COLO668 (cell line): Measurements from ENCODE around the gene GABBR1.
A peak's percentile ranks its signal among the peaks of the same experiment; 100 is the strongest.

ENCODE experiments used
- DNase-seq: peaks from one replicate; lab custom pipeline; 2025; ENCODE audit not compliant: unreplicated experiment; lab: John Stamatoyannopoulos, UW

Gene GABBR1

DNA sequence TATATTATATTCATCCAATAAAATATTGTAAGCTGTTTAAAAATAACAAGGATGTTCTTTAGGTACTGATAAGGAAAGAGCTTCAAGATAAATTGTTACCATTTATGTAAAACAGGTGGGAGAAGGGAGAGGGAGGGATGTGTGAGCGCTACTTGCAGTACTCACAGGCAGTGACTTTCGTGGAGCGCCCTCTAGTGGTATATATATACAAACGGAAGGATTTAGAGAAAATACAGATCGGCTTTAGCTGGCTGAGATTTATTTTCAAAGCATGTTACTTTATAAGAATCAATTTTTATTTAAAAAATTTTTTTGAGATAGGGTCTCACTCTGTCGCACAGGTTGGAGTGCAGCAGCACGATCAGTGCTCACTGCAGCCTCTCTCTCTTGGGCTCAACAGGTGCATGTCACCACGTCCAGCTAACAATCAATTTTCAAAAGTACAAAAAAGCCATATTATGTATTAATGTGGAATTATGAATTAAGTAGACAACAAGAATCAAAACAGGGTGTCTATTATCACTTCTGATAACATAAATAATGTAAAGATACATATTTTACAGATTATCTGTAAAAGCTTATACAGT is 20.6 kb upstream of the GABBR1 start:
- peak; percentile 26 for DNase-seq

DNA sequence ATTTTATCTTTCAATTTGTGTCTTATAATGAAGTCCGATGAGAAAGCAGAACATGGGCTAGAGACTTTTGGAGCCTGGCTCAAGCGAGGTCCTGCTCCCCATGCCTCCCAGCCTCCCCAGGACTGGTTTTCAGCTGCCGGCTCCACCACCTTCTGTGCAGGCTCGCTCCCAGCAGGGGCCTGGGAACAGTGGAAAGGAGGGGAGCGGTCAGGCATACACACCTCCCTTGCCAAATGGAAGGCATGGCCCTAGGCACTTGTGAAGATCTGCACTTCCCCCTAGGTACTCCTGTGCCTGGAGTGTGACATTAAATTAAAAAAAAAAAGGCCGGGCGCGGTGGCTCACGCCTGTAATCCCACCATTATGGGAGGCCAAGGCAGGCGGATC is 19.2 kb upstream of the GABBR1 start:
- DNase-seq: no peak

- DNase-seq: no peak
Measured at GRCh38 chr6:29651413-29652197, 18.6 kb upstream of the GABBR1 start.

- DNase-seq: peak; percentile 93
Measured at GRCh38 chr6:29649701-29650673, 17.0 kb upstream of the GABBR1 start.

DNA sequence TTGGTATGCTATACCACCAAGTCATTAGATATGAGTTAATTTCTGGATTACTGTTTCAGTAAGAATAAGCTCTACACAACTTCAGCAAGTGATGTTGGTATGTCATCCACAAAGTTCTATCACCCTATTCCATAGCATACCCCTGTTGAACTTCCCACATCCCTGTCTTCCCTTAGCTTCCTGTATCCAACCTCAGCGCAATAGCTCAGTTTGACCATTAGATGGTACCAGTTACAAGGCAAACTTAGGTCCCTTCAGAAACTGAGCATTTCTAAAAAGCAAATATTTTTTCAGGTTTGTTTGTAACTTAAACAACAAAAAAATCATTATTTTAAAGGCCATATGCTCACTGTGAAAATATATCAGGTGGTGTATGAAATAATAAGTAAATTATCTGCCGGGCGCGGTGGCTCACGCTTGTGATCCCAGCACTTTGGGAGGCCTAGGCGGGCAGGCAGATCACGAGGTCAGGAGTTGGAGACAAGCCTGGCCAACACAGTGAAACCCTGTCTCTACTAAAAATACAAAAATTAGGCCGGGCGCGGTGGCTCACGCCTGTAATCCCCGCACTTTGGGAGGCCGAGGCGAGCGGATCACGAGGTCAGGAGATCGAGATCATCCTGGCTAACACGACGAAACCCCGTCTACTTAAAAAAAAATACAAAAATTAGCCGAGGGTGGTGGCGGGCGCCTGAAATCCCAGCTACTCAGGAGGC is 15.1 kb upstream of the GABBR1 start:
- peak; percentile 1 for DNase-seq

DNA sequence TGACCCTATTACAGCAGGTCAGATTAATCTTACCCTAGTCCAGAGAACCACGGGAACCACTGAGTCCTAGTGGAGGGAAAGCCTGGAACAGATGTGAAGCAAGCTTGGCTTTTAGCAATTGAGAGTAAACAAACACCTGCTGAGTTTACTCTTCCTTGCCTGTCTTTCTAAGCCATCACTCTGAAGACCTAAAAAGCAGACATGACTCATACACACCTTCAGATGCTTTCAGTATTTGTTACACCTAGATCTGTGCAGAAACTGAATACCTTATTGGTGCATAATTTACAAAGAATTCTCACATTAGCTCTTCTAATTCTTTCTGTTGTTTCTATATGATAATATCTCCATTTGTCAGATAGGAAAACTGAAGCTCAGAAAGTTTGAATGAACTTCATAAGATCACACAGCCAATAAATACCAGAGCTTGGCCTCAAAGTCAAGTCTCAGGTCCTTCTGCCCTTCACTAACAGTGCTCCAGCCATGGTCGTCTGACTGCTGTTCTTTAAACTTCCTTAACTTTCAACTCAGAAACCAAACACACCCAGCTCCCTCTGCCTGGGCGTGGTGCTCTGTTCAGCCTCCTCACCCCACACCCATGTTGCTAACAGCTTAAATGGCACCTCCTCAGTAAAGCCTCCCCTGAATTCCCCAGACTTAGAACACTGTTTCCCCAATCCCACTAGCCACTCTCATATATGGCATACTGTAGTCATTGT is 8.6 kb upstream of the GABBR1 start:
- no peak for DNase-seq

DNA sequence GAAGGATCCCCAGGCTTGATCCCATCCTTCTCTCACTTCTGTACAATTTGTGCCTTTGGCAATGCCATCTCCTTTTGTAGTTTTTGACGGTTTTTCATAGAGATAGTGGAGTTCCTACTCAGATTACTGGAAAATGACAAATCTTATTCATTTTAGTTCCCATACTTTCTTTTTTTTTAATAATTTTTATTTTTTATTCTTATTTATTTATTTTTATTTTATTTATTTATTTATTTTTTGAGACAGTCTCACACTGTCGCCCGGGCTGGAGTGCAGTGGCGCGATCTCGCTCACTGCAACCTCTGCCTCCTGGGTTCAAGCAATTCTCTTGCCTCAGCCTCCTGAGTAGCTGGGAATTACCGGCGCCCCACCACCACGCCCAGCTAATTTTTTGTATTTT is 4.3 kb upstream of the GABBR1 start:
- DNase-seq: no peak

GRCh38 chr6:29633534-29633905 is 537 bp upstream of the GABBR1 start:
- no peak for DNase-seq

DNA sequence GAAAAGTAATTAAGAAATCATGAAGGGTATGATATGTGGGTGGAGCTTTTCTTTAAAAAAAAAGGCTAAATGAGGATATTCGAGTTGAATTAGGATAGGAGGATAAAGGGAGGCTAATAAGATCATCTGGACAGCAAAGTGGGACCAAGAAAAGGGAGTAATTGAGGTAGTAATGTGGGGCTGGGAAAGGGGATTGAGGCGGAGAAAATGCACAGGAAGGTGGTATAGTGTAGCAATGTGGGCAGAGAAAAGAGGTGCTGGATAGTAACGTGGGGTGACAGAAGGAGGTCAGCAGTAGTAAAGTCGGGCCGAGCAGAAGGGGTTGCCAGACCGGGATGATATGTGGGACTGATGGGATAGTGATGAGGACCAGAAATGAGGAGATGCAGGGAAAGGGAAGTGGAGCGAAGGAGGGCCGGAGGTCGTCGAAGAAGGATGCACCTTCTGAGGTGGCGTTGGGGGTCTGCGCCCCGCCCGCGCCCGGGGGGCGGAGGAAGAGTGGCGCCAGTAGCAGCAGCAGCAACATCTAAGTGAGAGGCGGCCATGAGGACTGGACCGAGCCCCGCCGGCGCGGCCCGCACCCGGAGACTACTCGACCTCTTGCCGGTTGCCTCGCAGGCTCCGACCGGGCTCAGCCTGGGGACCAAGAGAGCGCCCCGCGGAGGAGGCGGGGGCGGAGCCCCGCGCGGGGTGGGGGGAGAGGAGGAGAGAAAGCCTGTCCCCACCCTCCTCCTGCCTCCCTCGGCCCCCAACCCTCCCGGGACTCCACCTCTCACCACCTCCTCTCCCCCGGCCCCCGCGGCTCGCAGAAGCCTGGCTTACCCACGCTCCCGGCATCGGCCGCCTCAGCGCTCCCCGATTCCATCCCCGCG is 887 bp downstream of the GABBR1 start:
- peak; percentile 16 for DNase-seq

GRCh38 chr6:29631209-29631810 is 1.7 kb downstream of the GABBR1 start:
- DNase-seq: no peak

- no peak for DNase-seq
Measured at GRCh38 chr6:29630315-29630714, 2.7 kb downstream of the GABBR1 start.

DNA sequence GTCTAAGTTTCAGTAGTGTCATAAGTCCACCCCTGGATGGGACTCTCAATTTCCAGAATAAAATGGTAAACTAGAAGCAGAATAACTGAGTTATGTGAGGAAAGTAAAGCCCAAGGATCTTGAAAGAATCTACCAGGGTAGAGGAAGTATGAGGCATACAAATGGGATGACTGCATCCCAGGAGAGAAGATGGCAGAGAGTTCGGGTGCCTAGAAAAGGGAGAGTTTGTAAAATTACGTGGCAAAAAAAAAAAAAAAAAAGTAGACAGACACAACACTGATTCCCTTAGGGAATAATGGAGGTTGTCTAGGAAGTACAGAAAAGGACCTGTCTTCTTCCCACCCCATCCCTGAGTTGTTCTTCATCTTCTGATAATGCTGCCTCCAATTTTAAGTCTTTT is 3.4 kb downstream of the GABBR1 start:
- DNase-seq: no peak

DNA sequence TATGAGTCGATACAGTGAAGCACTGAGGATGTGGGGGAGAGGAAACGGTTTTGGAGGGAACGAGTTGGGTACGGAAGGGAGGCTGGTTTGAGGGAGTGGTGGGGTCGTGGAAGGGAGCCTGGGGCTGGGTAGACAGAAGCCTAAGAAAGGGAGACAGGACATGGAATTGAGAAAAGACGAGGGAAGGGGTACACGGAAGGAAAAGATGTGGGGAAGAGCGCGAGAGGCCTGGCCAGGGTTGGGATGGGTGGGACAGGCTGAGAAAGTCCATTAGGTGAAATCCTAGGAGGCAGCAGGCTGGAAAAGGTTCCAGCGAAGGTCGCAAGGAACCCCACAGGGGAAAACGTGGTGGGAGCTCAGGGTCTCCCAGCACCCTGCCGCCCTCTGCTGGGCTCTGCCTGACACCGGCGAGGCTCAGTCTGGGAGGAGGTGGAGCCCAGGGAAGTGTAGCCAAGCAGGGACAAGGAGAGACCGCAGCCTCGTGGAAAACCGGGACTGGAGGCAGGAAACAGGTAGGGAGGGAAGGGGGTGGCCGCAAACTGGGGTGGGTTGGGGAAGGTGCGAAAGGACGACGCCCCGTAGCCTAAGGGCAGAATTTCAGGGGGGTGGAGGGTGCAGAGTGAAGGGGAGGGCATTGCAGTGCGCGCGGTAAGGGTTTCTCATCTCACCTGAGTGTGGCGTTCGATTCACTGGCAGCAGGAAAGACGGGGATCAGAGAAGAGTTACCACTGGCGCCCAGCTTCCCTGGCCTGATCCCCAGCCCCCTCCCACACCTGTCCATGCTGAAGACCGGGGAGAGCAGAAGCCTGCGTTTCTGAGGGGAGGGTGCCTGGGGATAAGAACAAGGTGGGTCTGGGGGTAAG is 4.3 kb downstream of the GABBR1 start:
- DNase-seq: peak; percentile 64

DNA sequence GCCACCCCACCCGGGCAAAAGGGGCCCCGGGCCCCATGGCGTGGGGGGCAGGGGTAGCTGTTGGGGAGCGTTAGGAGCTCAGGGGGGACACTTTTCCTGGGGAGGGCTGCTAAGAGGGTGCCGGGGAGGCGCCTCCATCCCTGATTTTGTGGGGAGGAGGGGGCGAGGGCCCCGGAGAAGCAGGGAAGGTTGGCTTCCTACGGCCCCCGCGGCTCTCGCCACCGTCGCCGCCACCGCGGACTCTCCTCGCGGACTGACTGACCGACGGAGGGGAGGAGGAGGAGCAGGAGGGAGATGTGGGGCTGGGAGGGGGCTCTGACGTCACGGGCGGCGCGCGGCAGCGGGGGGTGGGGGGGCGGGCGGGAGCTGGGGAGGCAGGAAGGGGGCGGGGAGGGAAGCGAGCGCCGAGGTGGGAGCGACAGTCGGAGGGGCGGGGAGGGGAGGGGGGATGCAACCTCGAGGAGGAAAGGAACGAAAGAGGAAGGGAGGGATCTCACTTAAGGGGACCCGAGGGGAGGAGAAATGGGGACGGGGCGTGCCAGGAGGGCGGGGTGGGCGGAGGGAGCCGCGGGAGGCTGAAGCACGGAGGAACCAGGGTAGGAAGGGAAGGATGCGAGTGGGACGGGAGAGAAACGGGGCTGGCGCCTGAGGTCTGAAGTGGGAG is 5.1 kb downstream of the GABBR1 start:
- no peak for DNase-seq

GRCh38 chr6:29626948-29627754 is 5.8 kb downstream of the GABBR1 start:
- DNase-seq: no peak

GRCh38 chr6:29625337-29625930 is 7.5 kb downstream of the GABBR1 start:
- DNase-seq: no peak
